ENCODE results near the gene CDH16.

DNA sequence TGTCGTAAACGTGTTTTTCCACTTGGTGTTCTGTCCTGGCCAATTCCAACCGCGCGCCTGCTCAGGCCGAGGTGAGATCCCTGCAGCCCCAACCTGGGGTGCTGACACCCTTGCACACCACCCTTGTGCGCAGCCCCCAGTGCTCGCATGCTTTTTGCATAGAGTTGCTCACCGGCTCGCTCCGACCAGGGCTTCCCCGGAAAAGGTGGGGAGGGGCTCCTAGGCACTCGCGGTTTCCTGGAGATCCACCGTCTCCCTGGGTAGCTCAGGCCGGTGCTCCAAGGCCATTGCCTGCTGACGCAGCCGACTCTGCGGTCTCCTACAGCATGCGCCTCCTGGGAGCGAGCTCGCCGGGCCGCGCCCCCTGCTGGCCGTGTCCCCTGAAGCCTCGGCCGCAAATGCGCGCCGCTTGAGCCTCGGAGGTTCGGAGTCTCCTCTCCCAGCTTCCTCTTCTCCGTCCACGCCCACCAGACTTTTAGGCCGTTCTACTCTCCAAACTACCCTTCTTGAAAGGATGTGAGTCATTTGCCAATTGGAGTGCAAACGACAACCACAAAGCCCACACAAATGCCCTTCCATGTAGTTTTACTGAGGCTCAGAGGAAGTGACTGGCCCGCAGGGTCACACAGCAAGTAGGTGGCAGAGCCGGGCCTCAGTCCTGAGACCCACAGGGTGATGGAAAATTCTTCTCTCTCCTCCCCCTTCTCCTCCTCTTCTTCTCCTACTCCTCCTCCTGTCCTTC lies 45.6 kb downstream of the CDH16 start:
- TF ChIP-seq POLR2A (IDR thresholded peaks at IDR 0.05) = no peak
- TF ChIP-seq, protein P1, sequence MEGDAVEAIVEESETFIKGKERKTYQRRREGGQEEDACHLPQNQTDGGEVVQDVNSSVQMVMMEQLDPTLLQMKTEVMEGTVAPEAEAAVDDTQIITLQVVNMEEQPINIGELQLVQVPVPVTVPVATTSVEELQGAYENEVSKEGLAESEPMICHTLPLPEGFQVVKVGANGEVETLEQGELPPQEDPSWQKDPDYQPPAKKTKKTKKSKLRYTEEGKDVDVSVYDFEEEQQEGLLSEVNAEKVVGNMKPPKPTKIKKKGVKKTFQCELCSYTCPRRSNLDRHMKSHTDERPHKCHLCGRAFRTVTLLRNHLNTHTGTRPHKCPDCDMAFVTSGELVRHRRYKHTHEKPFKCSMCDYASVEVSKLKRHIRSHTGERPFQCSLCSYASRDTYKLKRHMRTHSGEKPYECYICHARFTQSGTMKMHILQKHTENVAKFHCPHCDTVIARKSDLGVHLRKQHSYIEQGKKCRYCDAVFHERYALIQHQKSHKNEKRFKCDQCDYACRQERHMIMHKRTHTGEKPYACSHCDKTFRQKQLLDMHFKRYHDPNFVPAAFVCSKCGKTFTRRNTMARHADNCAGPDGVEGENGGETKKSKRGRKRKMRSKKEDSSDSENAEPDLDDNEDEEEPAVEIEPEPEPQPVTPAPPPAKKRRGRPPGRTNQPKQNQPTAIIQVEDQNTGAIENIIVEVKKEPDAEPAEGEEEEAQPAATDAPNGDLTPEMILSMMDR (IDR thresholded peaks at IDR 0.05) = peak; percentile 86 to 99 (median 94)

All from heart left ventricle (tissue), 13 donors.